NCI-H524 treated with DMSO at 0.1 percent for 48 hours (cell line): ENCODE results near the gene FMOD.

ENCODE experiments used
- DNase-seq: peaks from one replicate; lab custom pipeline; 2025; lab: John Stamatoyannopoulos, UW

The FMOD gene

GRCh38 chr1:203360547-203361185 is 9.7 kb upstream of the FMOD start:
- no peak for DNase-seq

GRCh38 chr1:203359010-203359571 is 8.2 kb upstream of the FMOD start:
- DNase-seq, result no peak

- no peak for DNase-seq
These were observed 3.3 kb upstream of the FMOD start for GRCh38 chr1:203354246-203354645.

GRCh38 chr1:203353486-203353885 is 2.6 kb upstream of the FMOD start:
- DNase-seq, result no peak

- no peak for DNase-seq
These were observed 973 bp downstream of the FMOD start for GRCh38 chr1:203349773-203350524.

- no peak for DNase-seq
These were observed 1.8 kb downstream of the FMOD start for GRCh38 chr1:203349166-203349565.

- DNase-seq, result no peak
These were observed 4.2 kb downstream of the FMOD start for GRCh38 chr1:203346769-203347102.

- no peak for DNase-seq
These were observed 4.7 kb downstream of the FMOD start for GRCh38 chr1:203346060-203346768.

GRCh38 chr1:203343956-203344754 is 6.8 kb downstream of the FMOD start:
- DNase-seq, result no peak

GRCh38 chr1:203342192-203342940 is 8.6 kb downstream of the FMOD start:
- DNase-seq, result no peak

GRCh38 chr1:203340112-203340790 is 10.7 kb downstream of the FMOD start:
- peak; percentile 43 for DNase-seq

- DNase-seq, result no peak
These were observed 12.4 kb downstream of the FMOD start for GRCh38 chr1:203338335-203339036.

- no peak for DNase-seq
These were observed 14.8 kb downstream of the FMOD start for GRCh38 chr1:203336097-203336496.

GRCh38 chr1:203335503-203335902 is 15.4 kb downstream of the FMOD start:
- DNase-seq, result no peak

GRCh38 chr1:203331224-203331623 is 19.7 kb downstream of the FMOD start:
- no peak for DNase-seq

GRCh38 chr1:203328714-203329122 is 22.2 kb downstream of the FMOD start:
- no peak for DNase-seq

- DNase-seq, result no peak
These were observed 23.1 kb downstream of the FMOD start for GRCh38 chr1:203327684-203328457.

- DNase-seq, result peak; percentile 77
These were observed 23.9 kb downstream of the FMOD start for GRCh38 chr1:203326830-203327683.
